ENCODE data around the gene RAB3D.

RAB3D gene

DNA sequence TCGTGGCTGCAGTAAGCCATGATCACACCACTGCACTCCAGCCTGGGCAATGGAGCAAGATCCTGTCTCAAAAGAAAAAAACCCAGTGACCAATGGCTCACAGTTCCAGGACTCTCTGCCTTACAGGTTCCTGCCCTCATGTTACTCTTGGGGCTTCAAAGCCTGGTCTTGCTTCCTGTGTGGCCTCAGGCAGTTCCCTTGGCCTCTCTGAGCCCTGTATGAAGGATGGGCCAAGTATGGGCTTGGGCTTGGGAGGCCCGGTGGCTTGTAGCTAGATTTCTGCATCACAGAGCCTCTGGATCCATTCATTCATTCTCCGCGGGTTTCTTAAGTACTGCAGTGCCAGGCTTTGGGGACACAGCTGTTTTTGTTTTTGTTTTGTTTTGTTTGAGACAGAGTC, 44.3 kb downstream of the RAB3D start:
- no peak for DNase-seq

DNA sequence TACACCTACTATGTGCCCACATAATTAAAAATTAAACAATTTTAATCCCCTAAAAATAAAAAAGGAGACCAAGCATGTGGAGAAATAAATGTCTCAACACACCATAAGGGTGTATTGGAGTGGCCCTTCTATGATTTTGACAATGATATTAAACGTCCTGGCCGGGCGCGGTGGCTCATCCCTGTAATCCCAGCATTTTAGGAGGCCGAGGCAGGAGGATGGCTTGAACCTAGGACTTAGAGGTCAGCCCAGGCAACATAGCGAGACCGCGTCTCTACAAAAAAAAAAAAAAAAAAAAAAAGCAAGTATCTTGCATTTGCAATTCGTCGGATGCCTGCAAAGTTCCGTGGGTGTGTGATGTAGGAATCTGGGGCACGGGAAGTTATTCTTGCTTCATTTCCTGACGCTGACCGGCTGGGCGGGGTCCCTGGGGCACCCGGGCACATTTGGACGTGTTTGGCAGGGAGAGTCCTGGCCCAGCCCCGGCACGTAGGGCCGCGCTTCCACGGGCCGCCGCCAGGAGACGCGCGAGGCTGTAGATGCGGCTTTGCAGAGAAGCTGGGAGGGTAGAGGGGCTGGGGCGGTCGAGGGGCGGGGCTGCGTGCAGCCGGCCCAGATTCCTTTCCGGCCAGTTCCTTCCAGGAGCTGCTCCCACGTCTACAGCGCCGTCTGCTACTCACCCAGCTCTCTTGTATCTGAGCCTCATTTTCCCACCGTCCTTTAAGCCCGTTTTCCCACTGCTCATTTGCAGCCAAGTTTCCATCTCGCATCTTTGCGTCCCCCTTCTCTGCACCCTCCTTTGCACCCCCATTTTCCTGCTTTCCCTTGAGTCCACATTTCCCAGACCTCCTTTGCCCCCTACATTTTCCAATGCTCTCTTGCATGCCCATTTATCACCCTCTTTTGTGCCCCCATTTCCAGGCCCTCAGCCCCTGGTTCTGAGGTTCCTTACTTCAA, 45.7 kb downstream of the RAB3D start:
- DNase-seq = peak; percentile 91

DNA sequence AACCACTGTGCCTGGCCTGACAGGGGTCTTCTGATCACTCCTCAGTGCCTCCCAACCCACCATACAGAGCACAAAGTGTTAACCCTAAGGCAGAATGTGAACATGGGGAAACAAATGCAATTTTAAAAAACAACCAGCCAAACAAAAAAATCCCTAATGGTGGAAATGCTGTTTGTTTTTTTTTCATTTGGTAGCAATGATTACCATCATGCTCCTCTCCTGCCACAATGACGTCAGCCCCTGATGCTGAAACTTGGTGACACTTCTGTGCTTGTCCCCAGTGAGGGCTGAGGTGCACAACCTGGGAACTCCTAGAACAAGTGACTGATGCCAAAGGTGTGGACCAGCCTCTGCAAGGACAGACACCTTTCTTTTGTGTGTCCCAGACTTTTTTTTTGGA, 47.5 kb downstream of the RAB3D start:
- DNase-seq = no peak

DNA sequence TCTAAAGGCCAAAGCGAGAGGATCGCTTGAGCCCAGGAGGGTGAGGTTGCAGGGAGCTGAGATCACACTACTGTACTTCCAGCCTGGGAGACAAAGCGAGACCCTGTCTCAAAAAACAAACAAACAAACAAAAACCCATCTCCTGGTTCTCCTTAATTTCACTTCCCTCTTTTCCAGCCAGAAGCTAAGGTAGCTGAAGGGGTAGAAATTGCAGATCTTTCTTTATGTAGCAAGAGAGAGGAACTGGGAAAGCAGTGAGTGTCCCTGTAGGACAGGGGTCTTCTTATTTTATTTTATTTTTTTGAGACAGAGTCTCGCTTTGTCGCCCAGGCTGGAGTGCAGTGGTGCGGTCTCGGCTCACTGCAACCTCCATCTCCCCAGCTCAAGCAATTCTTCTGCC, 48.0 kb downstream of the RAB3D start:
- DNase-seq = no peak

DNA sequence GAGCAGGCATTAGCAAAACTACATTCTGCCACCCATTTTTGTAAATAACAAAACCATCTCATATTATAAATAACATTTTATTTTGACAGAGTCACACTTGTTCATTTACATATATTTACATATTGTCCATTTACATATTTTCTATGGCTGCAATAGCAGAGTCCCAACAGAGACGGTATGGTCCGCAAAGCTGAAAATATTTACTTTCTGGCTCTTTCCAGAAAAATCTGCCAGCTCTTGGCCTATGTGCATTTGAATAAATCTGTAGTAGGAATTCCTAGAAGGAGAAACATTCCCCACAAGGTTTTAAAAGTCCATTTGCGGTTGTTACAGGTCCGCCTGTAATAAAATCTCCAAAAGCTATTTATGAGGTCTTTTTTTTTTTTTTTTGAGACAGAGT, 49.2 kb downstream of the RAB3D start:
- DNase-seq = no peak

DNA sequence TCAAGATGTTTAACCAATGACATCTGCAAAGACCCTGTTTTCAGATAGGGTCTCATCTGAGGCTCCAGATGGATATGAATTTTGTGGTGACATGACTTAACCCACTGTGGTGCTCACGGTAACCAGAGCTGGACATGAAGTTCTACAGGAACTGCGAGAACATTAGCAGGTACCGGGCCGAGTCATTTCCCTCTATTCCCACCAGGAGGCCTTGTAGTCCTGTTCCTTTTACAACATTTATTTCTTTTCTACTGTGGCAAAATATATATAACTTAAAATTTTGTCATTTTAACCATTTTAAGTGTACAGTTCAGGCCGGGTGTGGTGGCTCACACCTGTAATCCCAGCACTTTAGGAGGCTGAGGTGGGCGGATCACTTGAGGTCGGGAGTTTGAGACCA, 51.1 kb downstream of the RAB3D start:
- DNase-seq = no peak

DNA sequence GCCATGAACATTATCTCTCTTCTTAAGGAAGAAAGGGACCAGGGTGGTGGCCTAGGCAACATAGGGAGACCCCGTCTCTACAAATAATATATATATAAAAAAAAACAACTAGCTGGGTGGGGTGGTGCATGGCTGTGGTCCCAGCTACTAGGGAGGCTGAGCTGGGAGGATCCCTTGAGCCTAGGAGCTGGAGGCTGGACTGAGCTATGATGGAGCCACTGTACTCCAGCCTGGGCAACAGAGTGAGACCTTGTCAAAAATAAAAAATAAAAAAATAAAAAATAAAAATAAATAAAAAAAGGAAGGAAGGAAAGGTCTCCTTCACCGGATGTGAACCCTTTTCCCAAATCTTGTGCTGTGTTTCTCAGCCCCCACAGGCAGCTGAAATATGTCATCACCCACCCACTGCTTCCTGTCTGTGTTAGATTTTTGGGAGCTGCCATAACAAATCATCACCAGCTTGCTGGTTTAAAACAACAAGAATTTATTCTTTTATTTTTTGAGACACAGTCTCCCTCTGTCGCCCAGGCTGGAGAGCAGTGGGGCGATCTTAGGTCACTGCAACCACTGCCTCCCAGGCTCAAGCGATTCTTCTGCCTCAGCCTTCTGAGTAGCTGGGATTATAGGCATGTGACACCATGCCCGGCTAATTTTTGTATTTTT, 53.0 kb downstream of the RAB3D start:
- no peak for DNase-seq

DNA sequence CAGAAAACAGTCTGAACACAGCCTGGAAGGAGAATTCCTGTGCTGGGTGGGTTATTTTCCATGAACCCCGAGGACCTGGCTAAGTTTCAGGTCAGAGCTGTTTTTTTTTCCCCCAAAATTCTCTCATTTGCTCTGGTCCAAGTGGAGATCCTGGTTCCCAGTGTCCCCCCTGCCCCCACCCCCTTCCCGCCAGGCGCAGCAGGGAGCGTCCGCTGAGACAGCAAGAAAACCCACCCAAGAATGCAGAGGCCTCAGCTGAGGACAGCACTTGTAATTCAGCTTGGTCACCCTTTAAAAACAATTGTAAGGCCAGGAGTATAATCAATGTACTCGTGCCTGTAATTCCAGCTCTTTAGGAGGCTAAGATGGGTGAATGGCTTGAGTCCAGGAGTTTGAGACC, 54.9 kb downstream of the RAB3D start:
- DNase-seq = no peak

DNA sequence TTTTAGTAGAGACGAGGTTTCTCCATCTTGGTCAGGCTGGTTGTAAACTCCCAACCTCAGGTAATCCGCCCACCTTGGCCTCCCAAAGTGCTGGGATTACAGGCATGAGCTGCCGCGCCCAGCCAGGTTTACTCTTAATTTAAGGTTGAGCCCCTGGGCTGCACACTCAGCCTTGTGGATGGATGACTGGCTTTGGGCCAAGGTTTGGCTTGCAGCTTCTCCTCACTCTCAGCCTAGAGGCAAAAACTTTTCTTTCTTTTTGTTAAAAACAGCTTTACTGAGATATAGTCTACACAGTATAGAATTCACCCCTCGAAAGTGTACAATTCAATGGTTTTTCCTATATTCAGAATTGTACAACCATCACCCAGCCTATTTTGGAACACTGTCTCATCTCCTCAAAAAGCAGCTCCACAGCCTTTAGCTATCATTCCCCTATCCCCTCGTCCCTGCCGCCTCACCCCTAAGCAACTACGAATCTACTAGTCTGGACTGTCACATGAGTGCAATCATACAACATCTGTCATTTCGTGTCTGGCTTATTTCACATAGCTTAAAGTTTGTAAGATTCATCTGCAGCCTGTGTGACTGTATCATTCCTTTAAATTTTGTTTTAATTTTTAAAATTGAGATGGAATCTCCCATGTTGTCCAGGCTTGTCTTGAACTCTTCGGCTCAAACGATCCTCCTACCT, 58.0 kb downstream of the RAB3D start:
- no peak for DNase-seq

DNA sequence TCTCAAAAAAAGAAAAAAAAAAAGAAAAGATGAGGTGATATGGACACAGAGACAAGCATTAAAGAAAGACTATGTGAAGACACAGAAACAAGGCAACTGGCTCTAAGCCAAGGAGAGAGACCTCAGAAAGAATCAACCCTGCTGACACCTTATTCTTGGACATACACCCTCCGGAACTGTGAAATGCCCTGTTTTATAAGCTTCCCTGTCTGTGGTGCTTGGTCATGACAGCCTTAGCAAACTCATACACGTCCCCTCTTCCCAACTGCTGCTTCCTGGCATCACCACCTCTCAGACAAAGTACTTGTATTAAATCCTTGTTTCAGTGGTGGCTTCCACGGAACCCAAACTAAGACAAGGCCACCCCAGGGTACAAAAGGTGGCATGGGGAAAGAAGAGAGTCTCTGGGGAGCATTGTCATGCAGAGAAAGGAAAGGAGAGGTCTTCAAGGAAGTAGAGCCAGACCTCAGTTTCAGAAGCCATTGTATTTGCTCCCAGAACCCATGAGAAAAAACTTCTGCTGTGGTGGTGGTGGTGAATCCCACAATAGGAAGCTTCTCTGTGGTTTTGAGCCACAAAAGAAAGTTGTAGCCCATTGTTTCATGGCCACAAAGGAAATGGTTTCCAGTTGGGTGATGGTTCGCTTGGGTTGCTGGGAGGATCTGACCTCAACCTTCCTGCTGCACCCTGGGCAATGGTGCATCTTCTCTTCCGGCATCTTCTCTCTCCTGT, 59.8 kb downstream of the RAB3D start:
- no peak for DNase-seq

DNA sequence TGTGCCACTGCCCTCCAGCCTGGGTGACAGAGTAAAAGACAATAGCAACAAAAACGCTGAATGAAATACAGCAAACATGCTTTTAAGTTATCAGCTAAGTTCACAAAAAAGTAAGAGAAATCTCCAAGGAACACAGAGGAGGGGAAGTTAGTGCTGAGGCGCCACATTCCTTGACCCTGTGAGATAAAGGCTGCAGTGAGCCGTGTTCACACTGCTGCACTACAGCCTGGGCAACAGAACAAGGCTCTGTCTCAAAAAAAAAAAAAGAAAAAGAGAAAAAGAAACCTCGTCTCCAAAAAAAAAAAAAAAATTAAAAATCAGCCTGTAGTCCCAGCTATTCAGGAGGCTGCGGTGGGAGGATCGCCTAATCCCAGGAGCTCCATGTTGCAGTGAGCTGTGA, 60.8 kb downstream of the RAB3D start:
- DNase-seq = no peak

DNA sequence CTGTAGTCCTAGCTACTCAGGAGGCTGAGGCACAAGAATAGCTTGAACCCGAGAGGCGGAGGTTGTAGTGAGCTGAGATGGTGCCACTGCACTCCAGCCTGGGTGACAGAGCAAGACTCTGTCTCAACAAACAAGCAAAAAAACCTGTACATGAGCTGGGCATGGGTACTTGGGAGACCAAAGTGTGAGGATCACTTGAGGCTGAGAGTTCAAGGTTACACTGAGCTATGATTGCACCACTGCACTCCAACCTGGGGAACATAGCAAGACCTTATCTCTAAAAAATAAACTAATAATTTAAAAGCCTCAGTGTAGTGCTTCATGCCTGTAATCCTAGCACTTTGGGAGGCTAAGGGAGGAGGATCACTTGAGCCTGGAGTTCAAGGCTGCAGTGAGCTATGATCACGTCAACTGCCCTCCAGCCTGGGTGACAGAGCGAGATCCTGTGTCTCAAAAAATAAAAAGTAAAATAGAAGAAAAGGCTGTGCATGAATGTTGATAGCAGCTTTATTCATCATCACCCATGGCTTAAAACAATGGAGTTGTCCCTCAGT, 64.8 kb downstream of the RAB3D start:
- no peak for DNase-seq

DNA sequence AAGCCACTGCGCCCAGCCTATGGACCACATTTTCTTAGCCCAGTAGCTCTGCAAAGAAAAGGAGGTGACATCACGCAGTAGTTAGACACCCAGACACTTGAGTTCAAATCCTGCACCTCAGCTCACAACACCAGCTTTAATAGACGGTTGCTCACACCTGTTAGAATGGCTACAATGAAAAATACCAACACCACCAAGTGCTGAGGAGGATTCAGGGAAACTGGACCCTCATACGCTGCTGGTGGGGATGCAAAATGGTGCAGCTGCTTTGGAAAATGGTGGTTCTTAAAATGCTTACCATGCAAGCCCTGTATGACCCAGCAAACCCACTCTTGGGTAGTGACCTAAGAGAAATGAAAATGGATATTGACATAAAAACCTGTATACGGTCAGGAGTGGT, 65.5 kb downstream of the RAB3D start:
- DNase-seq = no peak

DNA sequence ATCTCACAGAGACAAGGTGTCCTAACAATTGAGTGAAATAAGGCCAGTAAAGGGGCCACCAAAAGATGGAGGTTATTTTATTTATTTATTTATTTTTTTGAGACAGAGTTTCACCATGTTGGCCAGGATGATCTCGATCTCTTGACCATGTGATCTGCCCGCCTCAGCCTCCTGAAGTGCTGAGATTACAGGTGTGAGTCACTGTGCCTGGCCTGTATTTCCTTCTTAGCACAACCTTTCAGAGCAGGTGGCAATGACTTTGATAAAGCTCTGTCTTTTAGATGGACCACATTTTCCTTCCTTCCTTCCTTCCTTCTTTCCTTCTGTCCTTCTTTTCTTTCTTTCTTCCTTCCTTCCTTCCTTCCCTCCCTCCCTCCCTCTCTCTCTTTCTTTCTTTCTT, 66.2 kb downstream of the RAB3D start:
- DNase-seq = no peak

Measured in NCI-H510A treated with DMSO at 0.1 percent for 48 hours (cell line).